GM12891 (cell line): ENCODE data around the gene FOLR1.
"Not testable (repeated sequence)": the region's sequence is repeated elsewhere in the genome, so short reads cannot be mapped to it uniquely, and the experiment has no call there.

Experiments used
- PAX5 ChIP-seq: IDR thresholded peaks from 2 replicates; pipeline ENCODE4 v1.6.1; 2011; ENCODE audit warnings: low read length, moderate library complexity, mild to moderate bottlenecking; ENCODE audit not compliant: insufficient read depth, severe bottlenecking
- POLR2A ChIP-seq: IDR thresholded peaks from 2 replicates; pipeline ENCODE4 v1.6.1; 2011; ENCODE audit warnings: low read depth, low read length, control low read depth
- POLR2AphosphoS5 ChIP-seq: IDR thresholded peaks from 2 replicates; pipeline ENCODE4 v1.6.1; 2011; ENCODE audit warnings: low read depth, low read length, control low read depth

GRCh38 chr11:72142543-72142942, 49.4 kb upstream of the FOLR1 start:
- not testable (repeated sequence) for TF ChIP-seq PAX5, POLR2AphosphoS5, POLR2A
